ENCODE measurements around the gene IMMP2L. TPM values are rescaled to one million over a fixed set of nuclear protein-coding genes. Genes with fewer than 3 reads are reported as not detected.

The IMMP2L gene
- total RNA-seq, 2 donors from 2014 or later, result 7.3 to 7.7 TPM

DNA sequence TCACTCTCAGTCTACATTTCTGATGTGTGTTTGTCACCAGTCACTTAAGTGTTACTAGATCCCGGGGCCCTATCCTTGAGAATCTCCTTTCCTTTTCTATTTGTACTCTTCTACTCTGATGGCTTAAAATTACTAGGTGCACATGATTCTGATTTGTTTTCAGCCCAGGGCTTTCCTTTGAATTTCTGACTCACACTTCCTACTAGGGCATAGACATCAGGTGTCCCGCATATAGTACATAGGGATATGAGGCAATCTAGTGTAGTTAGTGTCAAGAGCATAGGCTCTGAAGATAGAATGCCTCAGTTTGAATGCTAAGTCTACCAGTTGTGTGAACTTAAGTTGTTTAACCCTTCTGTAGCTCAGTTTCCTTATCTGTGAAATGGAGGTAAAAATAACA lies 520.7 kb downstream of the IMMP2L start:
- no peak for DNase-seq (ENCODE audit: low spot score)
- no peaks in the 10 kb centered on the region for H3K4me1 ChIP-seq
- H3K36me3 ChIP-seq, result no peaks in the 10 kb centered on the region
- no peak for TF ChIP-seq CTCF (IDR thresholded peaks at IDR 0.05)
- no peaks in the 10 kb centered on the region for H3K27me3 ChIP-seq
- H3K27ac ChIP-seq, result no peak overlapping the region
- no peaks in the 10 kb centered on the region for H3K9me3 ChIP-seq
- no peak overlapping the region for H3K4me3 ChIP-seq

GRCh38 chr7:111038185-111038584 lies 524.1 kb downstream of the IMMP2L start:
- TF ChIP-seq CTCF (IDR thresholded peaks at IDR 0.05), result no peak
- H3K27ac ChIP-seq, result no peak overlapping the region

DNA sequence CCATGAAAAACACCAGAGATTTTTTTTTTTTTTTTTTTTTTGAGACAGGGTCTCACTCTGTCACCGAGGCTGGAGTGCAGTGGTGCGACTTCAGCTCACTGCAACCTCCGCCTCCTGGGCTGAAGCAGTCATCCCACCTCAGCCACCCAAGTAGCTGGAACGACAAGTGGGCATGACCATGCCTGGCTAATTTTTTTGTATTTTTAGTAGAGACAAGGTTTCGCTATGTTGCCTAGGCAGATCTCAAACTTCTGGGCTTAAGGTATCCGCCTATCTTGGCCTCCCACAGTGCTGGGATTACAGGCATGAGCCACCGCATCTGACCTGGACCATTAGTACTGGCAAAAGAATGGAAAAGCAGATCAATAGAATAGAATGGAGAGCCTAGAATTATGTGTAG lies 530.4 kb downstream of the IMMP2L start:
- H3K27me3 ChIP-seq, result no peaks in the 10 kb centered on the region
- DNase-seq (ENCODE audit: low spot score), result no peak
- no peaks in the 10 kb centered on the region for H3K36me3 ChIP-seq
- no peak for TF ChIP-seq CTCF (IDR thresholded peaks at IDR 0.05)
- no peaks in the 10 kb centered on the region for H3K9me3 ChIP-seq
- H3K27ac ChIP-seq, result no peak overlapping the region
- H3K4me3 ChIP-seq, result no peak overlapping the region
- H3K4me1 ChIP-seq, result peaks cover 0 to 13% of the 10 kb centered on the region in 2 donors

More at GRCh38 chr7:111038185-111038584, 524.1 kb downstream of the IMMP2L start:
- no peaks in the 10 kb centered on the region for H3K9me3 ChIP-seq
- H3K4me1 ChIP-seq, result no peaks in the 10 kb centered on the region
- no peak overlapping the region for H3K4me3 ChIP-seq
- H3K27me3 ChIP-seq, result no peaks in the 10 kb centered on the region
- no peak for DNase-seq (ENCODE audit: low spot score)
- no peaks in the 10 kb centered on the region for H3K36me3 ChIP-seq

DNA sequence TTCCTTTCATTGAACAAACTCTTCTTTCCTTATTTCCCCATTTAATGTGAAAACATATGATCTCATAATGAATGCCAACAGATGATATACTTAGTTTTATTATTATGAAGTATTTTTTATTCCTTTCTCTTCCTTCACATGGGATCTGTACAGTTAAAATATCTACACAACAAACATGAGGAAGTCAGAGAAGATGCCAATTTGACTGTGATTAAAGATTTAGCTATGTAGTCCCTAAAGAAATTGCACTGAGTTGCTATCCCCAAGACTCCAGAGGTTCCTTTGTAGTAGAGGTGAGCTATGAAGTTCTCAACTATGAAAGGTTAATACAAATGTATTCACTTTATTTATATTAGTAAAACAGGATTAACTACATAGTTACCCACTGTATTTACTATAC lies 532.0 kb downstream of the IMMP2L start:
- no peaks in the 10 kb centered on the region for H3K9me3 ChIP-seq
- peaks cover 0 to 13% of the 10 kb centered on the region in 2 donors for H3K4me1 ChIP-seq
- no peaks in the 10 kb centered on the region for H3K27me3 ChIP-seq
- DNase-seq (ENCODE audit: low spot score), result no peak
- no peak for TF ChIP-seq CTCF (IDR thresholded peaks at IDR 0.05)
- H3K4me3 ChIP-seq, result no peak overlapping the region
- no peak overlapping the region for H3K27ac ChIP-seq
- H3K36me3 ChIP-seq, result no peaks in the 10 kb centered on the region

GRCh38 chr7:111029574-111030251 lies 532.6 kb downstream of the IMMP2L start:
- H3K4me1 ChIP-seq, result peaks cover 0 to 13% of the 10 kb centered on the region in 2 donors
- no peaks in the 10 kb centered on the region for H3K27me3 ChIP-seq
- TF ChIP-seq CTCF (IDR thresholded peaks at IDR 0.05), result no peak
- no peak overlapping the region for H3K27ac ChIP-seq
- no peaks in the 10 kb centered on the region for H3K9me3 ChIP-seq
- peak; percentile 62 for DNase-seq (ENCODE audit: low spot score)
- no peaks in the 10 kb centered on the region for H3K36me3 ChIP-seq
- no peak overlapping the region for H3K4me3 ChIP-seq

- H3K36me3 ChIP-seq, result no peaks in the 10 kb centered on the region
These were observed 533.1 kb downstream of the IMMP2L start for GRCh38 chr7:111029141-111029572.

More at GRCh38 chr7:111029141-111029572, 533.1 kb downstream of the IMMP2L start:
- H3K4me3 ChIP-seq, result no peak overlapping the region
- no peak for TF ChIP-seq CTCF (IDR thresholded peaks at IDR 0.05)
- H3K9me3 ChIP-seq, result no peaks in the 10 kb centered on the region
- peaks cover 0 to 13% of the 10 kb centered on the region in 2 donors for H3K4me1 ChIP-seq
- H3K27ac ChIP-seq, result no peak overlapping the region
- DNase-seq (ENCODE audit: low spot score), result no peak
- H3K27me3 ChIP-seq, result no peaks in the 10 kb centered on the region

Measured in right atrium auricular region (tissue), 2 donors.